ENCODE measurements around the gene PIP5K1C.

GRCh38 chr19:3697671-3698385 is 2.4 kb downstream of the PIP5K1C start:
- no peak for TF ChIP-seq POLR2AphosphoS5 (IDR thresholded peaks at IDR 0.05)
- TF ChIP-seq CTCF (IDR thresholded peaks at IDR 0.05): no peak

Measured in breast epithelium (tissue), 3 donors.